Measurements from ENCODE around the gene IPO4.

Gene IPO4

GRCh38 chr14:24146453-24146977 lies 42.1 kb downstream of the IPO4 start, which contains the start of gene PSME2:
PSME2 (minus strand) TSS chr14:24146610; CDS start chr14:24146581, 29 bp downstream.
- peak; percentile 41 for FAIRE-seq

GRCh38 chr14:24145690-24146452 lies 42.7 kb downstream of the IPO4 start:
- FAIRE-seq: no peak

- FAIRE-seq: no peak
These were observed 43.4 kb downstream of the IPO4 start for GRCh38 chr14:24145219-24145618.

DNA sequence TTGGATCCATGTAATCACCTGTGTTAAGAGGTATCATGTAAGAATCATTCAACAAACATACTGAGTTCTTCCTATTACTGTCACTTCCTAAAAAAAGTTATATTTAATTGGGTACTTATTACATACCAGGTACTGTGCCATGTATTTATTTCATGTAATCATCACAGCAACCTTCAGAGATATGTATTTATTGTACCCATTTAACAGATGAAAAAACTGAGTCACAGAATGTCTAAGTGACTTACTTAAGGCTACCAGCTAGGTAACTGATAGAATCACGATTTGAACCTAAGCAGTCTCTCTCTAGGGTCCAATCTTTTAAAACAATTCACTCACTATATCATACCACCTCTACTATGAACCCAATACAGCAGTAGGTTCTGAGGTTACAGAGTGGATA lies 44.2 kb downstream of the IPO4 start:
- no peak for FAIRE-seq

GRCh38 chr14:24143511-24143910 lies 45.1 kb downstream of the IPO4 start:
- FAIRE-seq: no peak

GRCh38 chr14:24141097-24141880 lies 47.3 kb downstream of the IPO4 start, which contains the start of gene EMC9:
EMC9 (minus strand) TSS chr14:24141591; CDS start chr14:24141304, 287 bp downstream.
- peak; percentile 76 for FAIRE-seq

DNA sequence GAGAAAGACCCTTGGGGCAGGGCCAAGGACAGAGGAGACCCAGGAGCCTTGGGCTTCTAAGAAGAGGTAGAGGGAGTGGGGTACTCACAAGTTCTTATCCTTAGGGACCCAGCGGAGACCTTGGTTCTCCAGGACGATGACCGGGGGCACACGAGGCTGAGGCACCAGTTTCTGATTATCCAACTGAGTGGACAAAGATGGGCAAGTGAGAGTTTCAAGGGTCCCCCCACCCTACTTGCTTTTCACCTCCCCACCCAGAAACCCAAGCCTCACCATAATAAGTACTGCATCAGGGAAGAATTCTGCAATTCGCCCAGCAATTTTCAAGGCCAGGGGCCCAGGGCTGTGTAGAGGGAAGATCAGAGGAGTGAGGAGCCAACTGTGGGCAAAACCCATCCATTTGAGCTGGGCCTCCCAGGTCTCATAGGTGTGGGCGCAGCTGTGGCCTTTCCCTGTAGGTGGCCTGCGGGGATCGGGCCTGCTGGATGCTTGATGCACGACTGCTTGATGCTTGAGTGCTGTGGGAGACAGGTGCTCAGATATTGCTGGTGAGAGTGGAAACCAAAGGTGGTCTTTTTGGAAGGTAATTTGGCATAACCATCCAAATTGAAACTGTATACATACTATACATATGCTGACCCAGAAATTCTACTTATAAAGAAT lies 49.2 kb downstream of the IPO4 start:
- no peak for FAIRE-seq

GRCh38 chr14:24138396-24139271 lies 50.0 kb downstream of the IPO4 start:
- FAIRE-seq: no peak

GRCh38 chr14:24137529-24138395 lies 50.9 kb downstream of the IPO4 start:
- FAIRE-seq: no peak

GRCh38 chr14:24136684-24137528 lies 51.7 kb downstream of the IPO4 start:
- FAIRE-seq: no peak

DNA sequence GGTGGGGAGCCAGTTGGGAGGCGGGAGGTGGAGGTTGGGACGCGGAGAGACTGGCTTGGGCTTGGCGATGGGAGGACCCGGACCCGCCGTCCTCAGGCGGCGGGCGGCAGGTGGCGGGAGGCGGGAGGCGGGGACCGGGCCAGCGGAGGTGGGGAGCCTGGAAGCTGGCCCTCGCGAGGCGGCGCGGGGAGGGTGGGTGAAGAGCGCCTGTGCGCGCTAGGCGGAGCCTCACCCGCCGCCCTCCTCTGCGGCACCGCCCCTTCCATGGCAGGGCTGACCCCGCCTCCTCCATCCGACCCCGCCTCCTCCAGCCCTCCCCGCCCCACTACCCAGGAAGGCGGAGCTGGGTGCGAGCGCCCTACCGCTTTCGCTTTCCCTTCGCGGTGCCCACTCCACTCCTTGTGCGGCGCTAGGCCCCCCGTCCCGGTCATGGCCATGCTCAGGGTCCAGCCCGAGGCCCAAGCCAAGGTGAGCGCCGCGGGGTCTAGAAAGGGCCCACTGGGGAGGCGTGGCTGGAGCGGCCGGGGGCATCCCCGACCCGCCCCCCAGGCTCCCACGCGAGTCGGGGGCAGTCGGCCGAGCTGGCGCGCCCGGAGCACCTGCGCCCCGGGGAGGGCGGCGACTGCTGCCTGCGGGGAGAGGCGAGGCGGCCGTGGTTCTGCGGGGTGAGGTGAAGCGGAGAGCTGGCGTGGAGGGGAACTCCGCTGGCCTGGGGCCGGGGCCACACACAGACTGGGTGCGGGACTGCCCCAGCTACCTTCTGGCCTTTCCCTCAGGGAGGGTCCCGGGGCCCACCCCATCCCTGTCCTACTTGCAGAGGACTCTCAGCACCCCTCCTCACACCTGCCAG lies 52.6 kb downstream of the IPO4 start, which contains the start of gene PSME1:
Gene PSME1 (plus strand): TSS at position 361 of the 850 bp plus-strand sequence. CDS start 69 bp downstream, at position 430.
- FAIRE-seq: no peak

- FAIRE-seq: no peak
These were observed 53.1 kb downstream of the IPO4 start for GRCh38 chr14:24135584-24135833.

DNA sequence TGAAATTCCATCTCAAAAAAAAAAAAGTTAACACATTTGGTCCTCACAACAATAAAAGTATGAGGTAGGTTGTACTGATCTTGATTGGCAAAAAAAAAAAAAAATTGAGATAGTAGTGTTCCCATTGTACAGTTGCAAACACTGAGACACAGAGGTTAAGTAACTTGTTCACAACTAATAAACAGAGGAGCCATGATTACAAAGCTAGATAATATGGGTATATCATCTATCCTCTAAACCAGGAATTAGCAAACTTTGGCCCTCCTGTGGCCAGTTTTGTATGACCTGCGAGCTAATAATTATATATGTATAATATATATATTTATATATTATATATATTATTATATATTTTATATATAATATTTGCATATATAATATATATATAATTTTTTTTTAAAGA lies 54.9 kb downstream of the IPO4 start:
- no peak for FAIRE-seq

DNA sequence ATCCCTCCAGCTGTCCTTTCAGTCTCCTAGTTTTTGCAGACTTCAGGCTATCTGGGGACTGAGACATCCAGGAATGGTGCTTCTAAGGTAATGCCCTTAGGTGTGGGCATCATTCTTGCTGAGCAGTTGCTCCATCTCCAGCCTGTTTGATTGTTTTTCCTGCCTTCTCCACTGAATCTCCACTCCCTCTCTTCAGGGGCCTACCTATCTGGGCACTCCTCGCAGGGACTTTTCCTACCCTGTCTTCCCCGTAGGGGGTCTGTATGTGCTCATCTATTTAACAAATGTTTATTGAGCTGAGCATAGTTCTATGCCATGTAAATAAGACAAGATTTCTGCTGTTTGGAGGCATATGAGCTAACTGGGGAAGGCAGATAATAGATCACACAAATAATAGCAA lies 55.6 kb downstream of the IPO4 start:
- no peak for FAIRE-seq

GRCh38 chr14:24132061-24132685 lies 56.4 kb downstream of the IPO4 start:
- no peak for FAIRE-seq

- no peak for FAIRE-seq
These were observed 57.1 kb downstream of the IPO4 start for GRCh38 chr14:24131549-24131966.

GRCh38 chr14:24130717-24131548 lies 57.7 kb downstream of the IPO4 start:
- no peak for FAIRE-seq

DNA sequence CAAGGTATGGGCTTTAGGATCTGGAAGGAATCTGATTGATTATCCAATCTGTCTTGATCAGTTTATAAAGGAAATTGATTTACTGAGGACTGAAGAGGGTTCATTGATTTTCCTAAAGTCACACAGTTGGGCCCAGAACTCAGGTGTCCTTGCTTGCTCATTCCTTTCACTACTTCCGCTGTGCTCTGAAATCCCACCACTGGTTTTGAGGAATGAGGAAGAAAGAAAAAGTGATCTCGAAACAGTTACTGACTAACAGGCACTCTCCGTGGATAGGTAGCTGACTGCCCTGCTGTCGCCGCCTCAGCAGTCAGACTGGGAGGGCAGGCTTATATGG lies 58.3 kb downstream of the IPO4 start, which contains the start of gene FITM1:
Gene FITM1 (plus strand): TSS at position 280 of the 337 bp plus-strand sequence. CDS start 905 bp downstream, outside the sequence.
- FAIRE-seq: no peak
